Natural killer cell (primary cell): ENCODE data around the gene MBNL1. TPM values are rescaled to one million over a fixed set of nuclear protein-coding genes. Genes with fewer than 3 reads are reported as not detected.

Source experiments
- ATAC-seq, 3 donors: fragments of 150-1000 bp in 2 of 3; fragments of 200-7000 bp in 1 of 3; cut with Tn5 transposase; 1 replicate in 1 of 3; 2 replicates in 2 of 3; pipeline ENCODE4 v1.10.0; 2021; ENCODE audit warnings: mild to moderate bottlenecking in 2 of 3, moderate library complexity in 2 of 3
- DNase-seq, 2 donors: peaks; one replicate each; pipeline versions ENCODE4 v3.0.0 to v3.0.0-alpha.2; 2013 to 2021; ENCODE audit warnings: mixed read lengths in 1 of 2
- H3K27ac ChIP-seq: one replicate; pipeline ENCODE4 v1.5.1; 2013; ENCODE audit warnings: mild to moderate bottlenecking, low read length
- H3K27me3 ChIP-seq: one replicate; pipeline ENCODE4 v1.6.1; 2013; ENCODE audit warnings: low read length; ENCODE audit not compliant: control insufficient read depth, insufficient read depth
- H3K36me3 ChIP-seq: one replicate; pipeline ENCODE4 v1.6.1; 2013; ENCODE audit warnings: low read length; ENCODE audit not compliant: control insufficient read depth, insufficient read depth
- H3K4me1 ChIP-seq: one replicate; pipeline ENCODE4 v1.6.1; 2013; ENCODE audit warnings: low read length; ENCODE audit not compliant: control insufficient read depth, insufficient read depth
- H3K4me3 ChIP-seq: one replicate; pipeline ENCODE4 v1.5.1; 2013; ENCODE audit warnings: low read length
- H3K9me3 ChIP-seq: one replicate; pipeline ENCODE4 v1.6.1; 2013; ENCODE audit warnings: low read length; ENCODE audit not compliant: control insufficient read depth, insufficient read depth
- H3K27ac Mint-ChIP-seq, 2 donors: one replicate each; pipeline ENCODE4 v1.8.0; 2022; ENCODE audit warnings: mild to moderate bottlenecking in 2 of 2, mixed read lengths in 2 of 2, moderate library complexity in 1 of 2
- H3K27me3 Mint-ChIP-seq, 2 donors: one replicate each; pipeline ENCODE4 v1.8.0; 2022; ENCODE audit warnings: low read depth in 2 of 2, mixed read lengths in 2 of 2
- H3K36me3 Mint-ChIP-seq: one replicate; pipeline ENCODE4 v1.8.0; 2022; ENCODE audit warnings: mixed read lengths
- H3K4me1 Mint-ChIP-seq, 2 donors: one replicate each; pipeline ENCODE4 v1.8.0; 2022; ENCODE audit warnings: mixed read lengths in 2 of 2
- H3K4me3 Mint-ChIP-seq: one replicate; pipeline ENCODE4 v1.8.0; 2022; ENCODE audit warnings: mild to moderate bottlenecking, moderate library complexity, mixed read lengths
- H3K9me3 Mint-ChIP-seq, 2 donors: one replicate each; pipeline ENCODE4 v1.8.0; 2022; ENCODE audit warnings: mixed read lengths in 2 of 2
- CTCF ChIP-seq: fragments of 200-600 bp; IDR thresholded peaks from one replicate; pipeline ENCODE4 v1.8.0; 2022; ENCODE audit warnings: antibody characterized with exemption
- WGBS: methylation state at CpG from one replicate; pipeline ENCODE4 v1.1.7; 2013; ENCODE audit warnings: missing lambda C conversion rate; ENCODE audit not compliant: insufficient coverage; 5-methylcytosine and 5-hydroxymethylcytosine counted together
- intact Hi-C: fragments of 100-400 bp; cut with micrococcal nuclease; formaldehyde crosslinking; loops from one replicate; pipeline ENCODE4 v1.14.2; 2022
- total RNA-seq, 4 donors: library from RNA; stranded (reverse); fragments of 120-200 nt in 1 of 4; gene quantifications; one replicate each; pipeline versions ENCODE4 v1.2.3 to v1.2.4, GENCODE V29; 2013 to 2022

MBNL1 gene
- total RNA-seq, 3 donors from 2014 or later (not counting 1 experiment from before 2014, with no cell fraction given): 600 to 704 (median 607) TPM

- H3K4me1 ChIP-seq: peaks cover 10% of the 10 kb centered on the region
- DNase-seq: no peak
- no peaks in the 10 kb centered on the region for H3K9me3 ChIP-seq
Measured at GRCh38 chr3:152244517-152244888, 24.2 kb upstream of the MBNL1 start.

GRCh38 chr3:152245498-152246170 lies 23.1 kb upstream of the MBNL1 start:
- peak overlapping the region; percentile 69 for H3K27ac ChIP-seq
- H3K9me3 Mint-ChIP-seq: no peaks in the 10 kb centered on the region
- no peaks in the 10 kb centered on the region for H3K36me3 Mint-ChIP-seq
- peak overlapping the region; percentile 93 for H3K4me3 Mint-ChIP-seq
- peak overlapping the region; percentile 68 for H3K4me3 ChIP-seq
- ATAC-seq: peak; percentile 18 to 35 (median 32)
- H3K4me1 Mint-ChIP-seq: peaks cover 48 to 49% of the 10 kb centered on the region in 2 donors
- H3K27me3 Mint-ChIP-seq: no peaks in the 10 kb centered on the region
- H3K27ac Mint-ChIP-seq: peak overlapping the region; percentile 76 to 92
- H3K4me1 ChIP-seq: peaks cover 10% of the 10 kb centered on the region
- no peaks in the 10 kb centered on the region for H3K9me3 ChIP-seq
- WGBS: no CpG with 5 or more reads among the region's 3 CpGs
- TF ChIP-seq CTCF: no peak
- no peaks in the 10 kb centered on the region for H3K36me3 ChIP-seq
- intact Hi-C loops: loop anchor here (1.0 kb wide), 2 partner anchors 12 to 41 kb away; no protein-coding TSS in a partner anchor
- H3K27me3 ChIP-seq: no peaks in the 10 kb centered on the region
- DNase-seq: peak in 1 of 2 donors; percentile 44

More at GRCh38 chr3:152244517-152244888, 24.2 kb upstream of the MBNL1 start:
- peak overlapping the region; percentile 68 for H3K4me3 ChIP-seq
- Mint-ChIP-seq H3K27me3 (no peaks in the 10 kb centered on the region), H3K4me3 (peak overlapping the region; percentile 97), H3K4me1 (peaks cover 52 to 56% of the 10 kb centered on the region in 2 donors), H3K27ac (peak overlapping the region; percentile 76 to 92), H3K36me3 (no peaks in the 10 kb centered on the region), H3K9me3 (no peaks in the 10 kb centered on the region)
- TF ChIP-seq CTCF: no peak
- H3K27ac ChIP-seq: peak overlapping the region; percentile 81
- ATAC-seq: no peak
- WGBS: no CpG with 5 or more reads among the region's 2 CpGs
- H3K27me3 ChIP-seq: no peaks in the 10 kb centered on the region
- no peaks in the 10 kb centered on the region for H3K36me3 ChIP-seq
- intact Hi-C loops: loop anchor here (5.0 kb wide), 1 partner anchor 33 kb away; no protein-coding TSS in a partner anchor

GRCh38 chr3:152251916-152252315 lies 16.8 kb upstream of the MBNL1 start:
- no peak overlapping the region for H3K4me3 Mint-ChIP-seq

More at GRCh38 chr3:152251916-152252315, 16.8 kb upstream of the MBNL1 start:
- Histone ChIP-seq H3K4me3 (no peak overlapping the region), H3K4me1 (peaks cover 17% of the 10 kb centered on the region), H3K9me3 (no peaks in the 10 kb centered on the region), H3K27ac (peak overlapping the region; percentile 25), H3K27me3 (no peaks in the 10 kb centered on the region), H3K36me3 (peaks cover 2% of the 10 kb centered on the region)
- no peak for DNase-seq
- no peak for TF ChIP-seq CTCF
- peak overlapping the region; percentile 79 to 96 for H3K27ac Mint-ChIP-seq
- H3K36me3 Mint-ChIP-seq: no peaks in the 10 kb centered on the region
- intact Hi-C loops: no loop called here
- no peak for ATAC-seq
- no peaks in the 10 kb centered on the region for H3K9me3 Mint-ChIP-seq
- H3K27me3 Mint-ChIP-seq: no peaks in the 10 kb centered on the region
- peaks cover 54 to 59% of the 10 kb centered on the region in 2 donors for H3K4me1 Mint-ChIP-seq
